Amniotic stem cell (primary cell): ENCODE results near the gene PPFIA3.
"Not testable (repeated sequence)": the region's sequence is repeated elsewhere in the genome, so short reads cannot be mapped to it uniquely, and the experiment has no call there.

Experiments
- DNase-seq: peaks from one replicate; lab custom pipeline; 2025; lab: John Stamatoyannopoulos, UW

Gene PPFIA3

GRCh38 chr19:49119411-49120324 is at the start of gene PPFIA3:
PPFIA3 (plus strand) TSS chr19:49119544; CDS start chr19:49127874, 8,330 bp downstream.
- DNase-seq, result peak; percentile 45

- DNase-seq, result no peak
Measured at GRCh38 chr19:49070416-49070815, 48.9 kb upstream of the PPFIA3 start.

GRCh38 chr19:49071860-49072547 is 47.3 kb upstream of the PPFIA3 start:
- no peak for DNase-seq

GRCh38 chr19:49073514-49074378 is 45.6 kb upstream of the PPFIA3 start:
- no peak for DNase-seq

GRCh38 chr19:49074869-49075268 is 44.5 kb upstream of the PPFIA3 start:
- not testable (repeated sequence) for DNase-seq

GRCh38 chr19:49080392-49080791 is 39.0 kb upstream of the PPFIA3 start:
- DNase-seq, result no peak

GRCh38 chr19:49081273-49081672 is 38.1 kb upstream of the PPFIA3 start:
- no peak for DNase-seq

GRCh38 chr19:49084206-49085019 is 34.9 kb upstream of the PPFIA3 start:
- no peak for DNase-seq

GRCh38 chr19:49085020-49085867 is 34.1 kb upstream of the PPFIA3 start, which contains the start of gene SNRNP70:
SNRNP70 (plus strand) TSS chr19:49085451; CDS start chr19:49086415, 964 bp downstream.
- DNase-seq, result peak; percentile 98

- no peak for DNase-seq
Measured at GRCh38 chr19:49085868-49086232, 33.5 kb upstream of the PPFIA3 start.

- DNase-seq, result no peak
Measured at GRCh38 chr19:49086296-49086695, 33.0 kb upstream of the PPFIA3 start.

- no peak for DNase-seq
Measured at GRCh38 chr19:49091391-49092038, 27.8 kb upstream of the PPFIA3 start.

GRCh38 chr19:49092686-49093085 is 26.7 kb upstream of the PPFIA3 start:
- DNase-seq, result no peak

GRCh38 chr19:49094505-49095482 is 24.6 kb upstream of the PPFIA3 start:
- DNase-seq, result no peak

GRCh38 chr19:49097453-49098288 is 21.7 kb upstream of the PPFIA3 start:
- peak; percentile 50 for DNase-seq

- DNase-seq, result no peak
Measured at GRCh38 chr19:49098795-49099194, 20.5 kb upstream of the PPFIA3 start.

GRCh38 chr19:49101160-49101559 is 18.2 kb upstream of the PPFIA3 start:
- DNase-seq, result no peak

- no peak for DNase-seq
Measured at GRCh38 chr19:49102303-49102702, 17.0 kb upstream of the PPFIA3 start.
